GM21737 (cell line): ENCODE measurements around the gene TMEM63B.
"Not testable (repeated sequence)": the region's sequence is repeated elsewhere in the genome, so short reads cannot be mapped to it uniquely, and the experiment has no call there.

Experiments
- ATAC-seq: cut with Tn5 transposase; IDR thresholded peaks from one replicate; pipeline ENCODE4 v1.9.1; 2021; ENCODE audit warnings: mild to moderate bottlenecking, moderate library complexity; ENCODE audit not compliant: unreplicated experiment

The TMEM63B gene

GRCh38 chr6:44127186-44128019, at the start of gene TMEM63B, which contains the start of gene MRPL14:
Gene TMEM63B (plus strand): TSS chr6:44127554. CDS start chr6:44134585, 7,031 bp downstream.
Gene MRPL14 (minus strand): TSS chr6:44127452. CDS start chr6:44116611, 10,841 bp downstream.
- ATAC-seq, result peak; percentile 61

- no peak for ATAC-seq
Observed at GRCh38 chr6:44078219-44078826, 49.0 kb upstream of the TMEM63B start.

- no peak for ATAC-seq
Observed at GRCh38 chr6:44078827-44079671, 48.3 kb upstream of the TMEM63B start.

GRCh38 chr6:44079672-44080071, 47.7 kb upstream of the TMEM63B start:
- no peak for ATAC-seq

GRCh38 chr6:44080561-44081521, 46.5 kb upstream of the TMEM63B start:
- no peak for ATAC-seq

GRCh38 chr6:44081753-44082152, 45.6 kb upstream of the TMEM63B start:
- no peak for ATAC-seq

GRCh38 chr6:44082872-44083321, 44.5 kb upstream of the TMEM63B start:
- no peak for ATAC-seq

GRCh38 chr6:44084231-44085014, 42.9 kb upstream of the TMEM63B start:
- no peak for ATAC-seq

GRCh38 chr6:44085219-44085618, 42.1 kb upstream of the TMEM63B start:
- ATAC-seq, result no peak

- no peak for ATAC-seq
Observed at GRCh38 chr6:44086931-44087574, 40.3 kb upstream of the TMEM63B start.

- no peak for ATAC-seq
Observed at GRCh38 chr6:44087623-44088022, 39.7 kb upstream of the TMEM63B start.

GRCh38 chr6:44088827-44089590, 38.3 kb upstream of the TMEM63B start:
- no peak for ATAC-seq

GRCh38 chr6:44090465-44090864, 36.9 kb upstream of the TMEM63B start:
- no peak for ATAC-seq

- ATAC-seq, result not testable (repeated sequence)
Observed at GRCh38 chr6:44091356-44091755, 36.0 kb upstream of the TMEM63B start.

- ATAC-seq, result no peak
Observed at GRCh38 chr6:44091981-44092884, 35.1 kb upstream of the TMEM63B start.

- no peak for ATAC-seq
Observed at GRCh38 chr6:44093066-44093465, 34.3 kb upstream of the TMEM63B start.
